ENCODE results near the gene MRTO4.
A peak's percentile ranks its signal among the peaks of the same experiment; 100 is the strongest.
"Not testable (repeated sequence)": the region's sequence is repeated elsewhere in the genome, so short reads cannot be mapped to it uniquely, and the experiment has no call there.

Gene MRTO4

GRCh38 chr1:19251305-19252196 is at the start of gene MRTO4, which contains the start of gene EMC1:
Gene MRTO4, plus strand, starts transcription at chr1:19251805. Its CDS starts 31 bp downstream, at chr1:19251836.
Gene EMC1, minus strand, starts transcription at chr1:19251524. Its CDS starts 15 bp downstream, at chr1:19251509.
- peak; percentile 84 for DNase-seq

- no peak for DNase-seq
These were observed 49.2 kb upstream of the MRTO4 start for GRCh38 chr1:19202396-19202795.

- DNase-seq, result no peak
These were observed 48.2 kb upstream of the MRTO4 start for GRCh38 chr1:19203440-19203839.

GRCh38 chr1:19204446-19205266 is 46.9 kb upstream of the MRTO4 start:
- DNase-seq, result no peak

GRCh38 chr1:19205403-19205802 is 46.2 kb upstream of the MRTO4 start:
- DNase-seq, result no peak

- DNase-seq, result no peak
These were observed 45.8 kb upstream of the MRTO4 start for GRCh38 chr1:19205845-19206244.

- DNase-seq, result no peak
These were observed 44.7 kb upstream of the MRTO4 start for GRCh38 chr1:19206947-19207346.

GRCh38 chr1:19208710-19209438 is 42.7 kb upstream of the MRTO4 start:
- DNase-seq, result no peak

GRCh38 chr1:19209439-19209989 is 42.1 kb upstream of the MRTO4 start:
- DNase-seq, result no peak

- DNase-seq, result peak; percentile 67
These were observed 41.4 kb upstream of the MRTO4 start, which contains the start of gene UBR4 for GRCh38 chr1:19209990-19210771. Gene UBR4, minus strand, starts transcription at chr1:19210266. Its CDS starts 18 bp downstream, at chr1:19210248.

- DNase-seq, result no peak
These were observed 40.6 kb upstream of the MRTO4 start for GRCh38 chr1:19210772-19211549.

GRCh38 chr1:19212167-19212566 is 39.4 kb upstream of the MRTO4 start:
- DNase-seq, result no peak

- DNase-seq, result no peak
These were observed 38.0 kb upstream of the MRTO4 start for GRCh38 chr1:19213580-19213979.

- DNase-seq, result not testable (repeated sequence)
These were observed 35.0 kb upstream of the MRTO4 start for GRCh38 chr1:19216585-19216984.

GRCh38 chr1:19219451-19219850 is 32.2 kb upstream of the MRTO4 start:
- no peak for DNase-seq

GRCh38 chr1:19220080-19220846 is 31.3 kb upstream of the MRTO4 start:
- no peak for DNase-seq

GRCh38 chr1:19220991-19221390 is 30.6 kb upstream of the MRTO4 start:
- no peak for DNase-seq

- no peak for DNase-seq
These were observed 29.0 kb upstream of the MRTO4 start for GRCh38 chr1:19222573-19222972.

GRCh38 chr1:19222979-19223824 is 28.4 kb upstream of the MRTO4 start:
- no peak for DNase-seq

Data from GOT3 (cell line).